Left ventricle myocardium inferior (tissue), 1 donor: Measurements from ENCODE around the gene NEDD4L. TPM values are rescaled to one million over a fixed set of nuclear protein-coding genes. Genes with fewer than 3 reads are reported as not detected.
"Not testable (repeated sequence)": the region's sequence is repeated elsewhere in the genome, so short reads cannot be mapped to it uniquely, and the experiment has no call there.

Source experiments
- DNase-seq: peaks from one replicate; pipeline ENCODE4 v3.0.0-alpha.2; 2020
- H3K27ac ChIP-seq: fragments of 200-600 bp; replicated peaks from 2 replicates; pipeline ENCODE4 v1.8.0; 2021
- H3K27me3 ChIP-seq: fragments of 200-600 bp; 2 replicates; pipeline ENCODE4 v1.8.0; 2021; ENCODE audit warnings: low read depth
- H3K36me3 ChIP-seq: fragments of 200-600 bp; 2 replicates; pipeline ENCODE4 v1.8.0; 2021
- H3K4me1 ChIP-seq: fragments of 200-600 bp; 2 replicates; pipeline ENCODE4 v1.8.0; 2021
- H3K4me3 ChIP-seq: fragments of 200-600 bp; 2 replicates; pipeline ENCODE4 v1.8.0; 2021; ENCODE audit warnings: mild to moderate bottlenecking, moderate library complexity
- H3K9me3 ChIP-seq: fragments of 200-600 bp; replicated peaks from 2 replicates; pipeline ENCODE4 v1.8.0; 2021
- intact Hi-C: fragments of 100-400 bp; cut with micrococcal nuclease; formaldehyde crosslinking; loops from one replicate; pipeline ENCODE4 v1.11.0; 2022
- total RNA-seq: library from RNA; stranded (reverse); fragmentation: NEBNext Ultra II Directional; extraction: Animal tissue kit (Norgen Biotek cat#: 25700); gene quantifications from one replicate; pipeline ENCODE4 v1.2.1, GENCODE V29; 2021
- TF ChIP-seq, protein P1 (sequence below): fragments of 200-600 bp; IDR thresholded peaks from 2 replicates; pipeline ENCODE4 v1.8.0; 2021; ENCODE audit warnings: antibody characterized with exemption, mild to moderate bottlenecking, borderline replicate concordance
- donor health status: DM: no; HTN: yes; CAD: no; lungs with severe emphysema.

Gene NEDD4L
- total RNA-seq, 1 donor from 2014 or later, result 45.8 TPM

DNA sequence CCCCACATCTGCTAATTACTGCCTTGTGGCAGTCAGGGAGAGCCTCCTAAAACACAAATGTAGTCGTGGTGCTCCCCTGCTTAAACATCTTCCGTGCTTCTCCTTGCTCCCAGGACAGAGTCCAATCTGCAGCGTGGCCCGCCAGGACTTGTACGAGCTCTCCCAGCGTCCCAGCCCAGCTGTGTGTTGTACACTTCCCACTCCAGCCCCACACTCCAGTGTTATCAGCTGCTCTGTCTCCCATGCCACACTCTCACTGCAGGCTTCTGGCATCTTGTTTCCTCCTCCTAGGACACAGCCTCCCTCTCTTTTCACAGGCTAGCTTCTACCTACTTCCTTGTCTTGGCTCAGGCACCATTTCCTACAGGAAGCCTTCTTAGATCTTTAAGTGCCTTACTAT is 385.4 kb downstream of the NEDD4L start:
- Histone ChIP-seq H3K27me3 (no peaks in the 10 kb centered on the region), H3K36me3 (no peaks in the 10 kb centered on the region), H3K4me3 (no peak overlapping the region), H3K27ac (no peak overlapping the region), H3K4me1 (no peaks in the 10 kb centered on the region), H3K9me3 (no peaks in the 10 kb centered on the region)
- intact Hi-C loops, result no loop called here
- TF ChIP-seq, protein P1, sequence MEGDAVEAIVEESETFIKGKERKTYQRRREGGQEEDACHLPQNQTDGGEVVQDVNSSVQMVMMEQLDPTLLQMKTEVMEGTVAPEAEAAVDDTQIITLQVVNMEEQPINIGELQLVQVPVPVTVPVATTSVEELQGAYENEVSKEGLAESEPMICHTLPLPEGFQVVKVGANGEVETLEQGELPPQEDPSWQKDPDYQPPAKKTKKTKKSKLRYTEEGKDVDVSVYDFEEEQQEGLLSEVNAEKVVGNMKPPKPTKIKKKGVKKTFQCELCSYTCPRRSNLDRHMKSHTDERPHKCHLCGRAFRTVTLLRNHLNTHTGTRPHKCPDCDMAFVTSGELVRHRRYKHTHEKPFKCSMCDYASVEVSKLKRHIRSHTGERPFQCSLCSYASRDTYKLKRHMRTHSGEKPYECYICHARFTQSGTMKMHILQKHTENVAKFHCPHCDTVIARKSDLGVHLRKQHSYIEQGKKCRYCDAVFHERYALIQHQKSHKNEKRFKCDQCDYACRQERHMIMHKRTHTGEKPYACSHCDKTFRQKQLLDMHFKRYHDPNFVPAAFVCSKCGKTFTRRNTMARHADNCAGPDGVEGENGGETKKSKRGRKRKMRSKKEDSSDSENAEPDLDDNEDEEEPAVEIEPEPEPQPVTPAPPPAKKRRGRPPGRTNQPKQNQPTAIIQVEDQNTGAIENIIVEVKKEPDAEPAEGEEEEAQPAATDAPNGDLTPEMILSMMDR, result no peak
- DNase-seq, result no peak

GRCh38 chr18:58431215-58431614 is 387.2 kb downstream of the NEDD4L start:
- Histone ChIP-seq H3K27ac (no peak overlapping the region), H3K4me1 (no peaks in the 10 kb centered on the region), H3K36me3 (no peaks in the 10 kb centered on the region), H3K4me3 (no peak overlapping the region), H3K27me3 (no peaks in the 10 kb centered on the region), H3K9me3 (no peaks in the 10 kb centered on the region)
- intact Hi-C loops, result no loop called here
- TF ChIP-seq, protein P1, result no peak
- no peak for DNase-seq

DNA sequence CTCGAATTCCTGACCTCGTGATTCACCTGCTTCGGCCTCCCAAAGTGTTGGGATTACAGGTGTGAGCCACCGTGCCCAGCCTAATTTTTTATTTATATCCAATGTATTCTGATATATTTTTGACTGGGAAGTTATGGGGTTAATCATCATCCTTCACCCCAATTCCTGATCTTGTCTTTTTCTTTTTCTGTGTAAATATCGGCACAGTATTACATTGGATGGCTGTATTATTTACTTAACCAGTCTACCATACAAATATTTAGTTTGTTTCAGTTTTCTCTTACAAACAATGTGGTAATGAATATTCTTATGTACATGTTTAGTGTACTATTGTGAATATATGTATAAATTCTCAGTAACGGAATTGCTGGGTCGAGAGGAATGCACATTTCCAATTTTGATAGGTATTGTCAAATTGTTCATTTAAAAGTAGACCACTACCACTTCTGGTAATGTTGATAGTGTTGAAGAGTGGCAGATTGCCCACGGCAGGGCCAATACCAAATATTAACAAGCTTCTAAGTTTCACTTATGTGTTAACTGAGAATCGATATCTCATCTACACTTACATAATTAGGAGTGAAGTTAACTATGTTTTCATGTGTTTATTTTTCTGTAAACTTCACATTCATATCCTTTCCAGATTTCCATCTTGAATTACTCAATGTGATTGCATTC is 388.2 kb downstream of the NEDD4L start:
- Histone ChIP-seq H3K27ac (no peak overlapping the region), H3K27me3 (no peaks in the 10 kb centered on the region)
- intact Hi-C loops, result no loop called here

DNA sequence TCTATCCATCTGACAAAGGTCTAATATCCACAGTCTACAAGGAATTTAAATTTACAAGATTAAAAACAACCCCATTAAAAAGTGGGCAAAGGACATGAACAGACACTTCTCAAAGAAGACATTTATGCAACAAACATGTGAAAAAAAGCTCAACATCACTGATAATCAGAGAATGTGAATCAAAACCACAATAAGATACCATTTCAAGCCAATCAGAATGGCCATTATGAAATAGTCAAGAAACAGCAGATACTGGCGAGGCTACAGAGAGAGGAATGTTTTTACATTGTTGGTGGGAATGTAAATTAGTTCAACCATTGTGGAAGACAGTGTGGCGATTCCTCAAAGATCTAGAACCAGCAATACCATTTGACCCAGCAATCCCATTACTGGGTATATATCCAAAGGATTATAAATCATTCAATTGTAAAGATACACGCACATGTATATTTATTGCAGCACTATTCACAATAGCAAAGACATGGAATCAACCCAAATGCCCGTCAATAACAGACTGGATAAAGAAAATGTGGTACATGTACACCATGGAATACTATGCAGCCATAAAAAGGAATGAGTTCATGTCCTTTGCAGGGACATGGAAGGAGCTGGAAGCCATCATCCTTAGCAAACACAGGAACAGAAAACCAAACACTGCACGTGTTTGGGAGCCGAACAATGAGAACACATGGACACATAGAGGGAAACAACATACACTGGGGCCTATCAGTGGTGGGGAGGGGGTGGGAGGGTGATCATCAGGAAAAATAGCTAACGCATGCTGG is 391.4 kb downstream of the NEDD4L start:
- H3K4me3 ChIP-seq, H3K27me3 ChIP-seq, H3K9me3 ChIP-seq, H3K4me1 ChIP-seq, H3K36me3 ChIP-seq, intact Hi-C loops, H3K27ac ChIP-seq, DNase-seq: not testable (repeated sequence)

More for the DNA sequence above, 388.2 kb downstream of the NEDD4L start:
- DNase-seq, result no peak
- Histone ChIP-seq H3K4me3 (no peak overlapping the region), H3K9me3 (no peaks in the 10 kb centered on the region), H3K36me3 (no peaks in the 10 kb centered on the region), H3K4me1 (no peaks in the 10 kb centered on the region)
- TF ChIP-seq, protein P1, result no peak

GRCh38 chr18:58438161-58438957 is 394.3 kb downstream of the NEDD4L start:
- Histone ChIP-seq H3K27ac (peak overlapping the region; percentile 38), H3K4me1 (no peaks in the 10 kb centered on the region), H3K4me3 (peak overlapping the region; percentile 51), H3K27me3 (no peaks in the 10 kb centered on the region), H3K9me3 (no peaks in the 10 kb centered on the region), H3K36me3 (no peaks in the 10 kb centered on the region)
- DNase-seq, result no peak
- TF ChIP-seq, protein P1, result no peak
- intact Hi-C loops, result no loop called here

- H3K4me1 ChIP-seq, result no peaks in the 10 kb centered on the region
- no peak for DNase-seq
- no peaks in the 10 kb centered on the region for H3K27me3 ChIP-seq
- H3K27ac ChIP-seq, result peak overlapping the region; percentile 38
- TF ChIP-seq, protein P1, result no peak
- H3K4me3 ChIP-seq, result peak overlapping the region; percentile 51
- intact Hi-C loops, result no loop called here
- no peaks in the 10 kb centered on the region for H3K36me3 ChIP-seq
- no peaks in the 10 kb centered on the region for H3K9me3 ChIP-seq
Observed at GRCh38 chr18:58438958-58439300, 394.9 kb downstream of the NEDD4L start.
